ENCODE data around the gene ATP2C2.

DNA sequence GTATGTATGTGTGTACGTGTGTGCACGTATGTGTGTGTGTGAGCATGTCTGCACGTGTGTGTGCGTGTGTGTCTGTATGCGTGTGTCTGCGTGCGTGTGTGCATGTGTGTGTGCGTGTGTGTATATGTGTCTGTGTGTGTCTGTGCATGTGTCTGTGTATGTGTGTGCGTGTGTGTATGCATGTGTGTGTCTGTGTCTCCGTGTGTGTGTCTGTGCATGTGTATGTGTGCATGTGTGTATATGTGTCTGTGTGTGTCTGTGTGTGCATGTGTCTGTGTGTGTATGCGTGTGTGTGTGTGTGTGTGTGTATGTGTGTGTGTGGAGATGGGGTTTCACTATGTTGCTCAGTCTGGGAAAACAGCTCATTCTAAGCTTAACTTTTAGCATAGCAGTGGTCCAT is 43.9 kb downstream of the ATP2C2 start:
- TF ChIP-seq KDM1A (IDR thresholded peaks at IDR 0.05) (no peak), SIN3A (IDR thresholded peaks at IDR 0.05; ENCODE audit: borderline replicate concordance in 2 of 2, control insufficient read depth in 1 of 2, low read depth in 2 of 2, low read length in 2 of 2) (no peak), EGR1 (conservative IDR thresholded peaks at IDR 0.05) (no peak), EP300 (IDR thresholded peaks at IDR 0.05; ENCODE audit: low read length) (no peak), SIRT6 (IDR thresholded peaks at IDR 0.05; ENCODE audit: low read depth, low read length) (no peak), CBX3 (IDR thresholded peaks at IDR 0.05; ENCODE audit: borderline replicate concordance in 1 of 2, low read length in 2 of 2) (no peak)

All from K562 (cell line).